ENCODE data around the gene PDE10A. TPM values are rescaled to one million over a fixed set of nuclear protein-coding genes. Genes with fewer than 3 reads are reported as not detected.
A peak's percentile ranks its signal among the peaks of the same experiment; 100 is the strongest.

The PDE10A gene
- polyA plus RNA-seq, 3 donors, result not detected

- Histone ChIP-seq H3K4me1 (ENCODE audit: control insufficient read depth in 1 of 2, insufficient read depth in 2 of 2, low read length in 2 of 2) (no peaks in the 10 kb centered on the region), H3K4me3 (replicated peaks in 1 of 3; ENCODE audit: low read depth in 2 of 3, low read length in 3 of 3) (no peak overlapping the region), H3K4me2 (replicated peaks; ENCODE audit: extremely low read depth, low read length, poor library complexity, severe bottlenecking) (no peak overlapping the region), H4K20me1 (ENCODE audit: insufficient read depth, low read length) (no peaks in the 10 kb centered on the region), H3K9me3 (replicated peaks in 1 of 2; ENCODE audit: control insufficient read depth in 1 of 2, insufficient read depth in 1 of 2, low read length in 2 of 2) (peaks cover 17 to 22% of the 10 kb centered on the region in 2 donors), H3K9ac (ENCODE audit: insufficient read depth, low read length, poor library complexity, severe bottlenecking) (no peak overlapping the region), H3K36me3 (replicated peaks in 1 of 2; ENCODE audit: control insufficient read depth in 1 of 2, insufficient read depth in 2 of 2, low read length in 2 of 2) (no peaks in the 10 kb centered on the region), H3K79me2 (ENCODE audit: insufficient read depth, low read length) (no peaks in the 10 kb centered on the region), H3K27me3 (ENCODE audit: control insufficient read depth in 2 of 2, insufficient read depth in 2 of 2, low read length in 2 of 2) (no peaks in the 10 kb centered on the region), H3K27ac (ENCODE audit: low read depth in 1 of 2, low read length in 2 of 2) (no peak overlapping the region), H2AFZ (ENCODE audit: insufficient read depth, low read depth, low read length, poor library complexity, severe bottlenecking) (no peak overlapping the region)
- peak overlapping the region in 1 of 7 donors; percentile 52 for H3K27ac Mint-ChIP-seq
- 100% methylated on average over 1 of the region's 4 CpGs for WGBS (ENCODE audit: insufficient coverage)
- no peak for TF ChIP-seq CTCF (IDR thresholded peaks at IDR 0.05)
- peaks cover 3 to 22% (median 12%) of the 10 kb centered on the region in 7 donors for H3K9me3 Mint-ChIP-seq
- H3K36me3 Mint-ChIP-seq, result no peaks in the 10 kb centered on the region
- H3K27me3 Mint-ChIP-seq (ENCODE audit: low read depth in 3 of 3), result no peaks in the 10 kb centered on the region
- intact Hi-C loops (cut with micrococcal nuclease), result no loop called here
- H3K4me3 Mint-ChIP-seq, result no peak overlapping the region
- no peak for DNase-seq
- no peaks in the 10 kb centered on the region for H3K4me1 Mint-ChIP-seq
Measured at GRCh38 chr6:165600606-165601005, 62.4 kb downstream of the PDE10A start.

- no peak overlapping the region for H3K27ac ChIP-seq (ENCODE audit: low read depth in 1 of 2, low read length in 2 of 2)
- no peaks in the 10 kb centered on the region for H3K27me3 ChIP-seq (ENCODE audit: control insufficient read depth in 2 of 2, insufficient read depth in 2 of 2, low read length in 2 of 2)
- H2AFZ ChIP-seq (ENCODE audit: insufficient read depth, low read depth, low read length, poor library complexity, severe bottlenecking), result no peak overlapping the region
- WGBS (ENCODE audit: insufficient coverage), result 91% methylated on average over 13 of the region's 21 CpGs
- Mint-ChIP-seq H3K36me3 (no peaks in the 10 kb centered on the region), H3K9me3 (peaks cover 3 to 23% (median 12%) of the 10 kb centered on the region in 7 donors), H3K4me3 (no peak overlapping the region), H3K27ac (no peak overlapping the region), H3K4me1 (no peaks in the 10 kb centered on the region), H3K27me3 (ENCODE audit: low read depth in 3 of 3) (no peaks in the 10 kb centered on the region)
- no peak for DNase-seq
- H3K4me2 ChIP-seq (replicated peaks; ENCODE audit: extremely low read depth, low read length, poor library complexity, severe bottlenecking), result no peak overlapping the region
- peaks cover 17 to 22% of the 10 kb centered on the region in 2 donors for H3K9me3 ChIP-seq (replicated peaks in 1 of 2; ENCODE audit: control insufficient read depth in 1 of 2, insufficient read depth in 1 of 2, low read length in 2 of 2)
- H3K4me3 ChIP-seq (replicated peaks in 1 of 3; ENCODE audit: low read depth in 2 of 3, low read length in 3 of 3), result no peak overlapping the region
- H3K36me3 ChIP-seq (replicated peaks in 1 of 2; ENCODE audit: control insufficient read depth in 1 of 2, insufficient read depth in 2 of 2, low read length in 2 of 2), result no peaks in the 10 kb centered on the region
- no peaks in the 10 kb centered on the region for H3K4me1 ChIP-seq (ENCODE audit: control insufficient read depth in 1 of 2, insufficient read depth in 2 of 2, low read length in 2 of 2)
- no peaks in the 10 kb centered on the region for H3K79me2 ChIP-seq (ENCODE audit: insufficient read depth, low read length)
- TF ChIP-seq CTCF (IDR thresholded peaks at IDR 0.05), result no peak
- intact Hi-C loops (cut with micrococcal nuclease), result no loop called here
- H4K20me1 ChIP-seq (ENCODE audit: insufficient read depth, low read length), result no peaks in the 10 kb centered on the region
- no peak overlapping the region for H3K9ac ChIP-seq (ENCODE audit: insufficient read depth, low read length, poor library complexity, severe bottlenecking)
Measured at GRCh38 chr6:165599596-165600487, 63.2 kb downstream of the PDE10A start.

Measured in CD14-positive monocyte (primary cell).